Measurements from ENCODE around the gene BCKDHA.
A peak's percentile ranks its signal among the peaks of the same experiment; 100 is the strongest.

BCKDHA gene

DNA sequence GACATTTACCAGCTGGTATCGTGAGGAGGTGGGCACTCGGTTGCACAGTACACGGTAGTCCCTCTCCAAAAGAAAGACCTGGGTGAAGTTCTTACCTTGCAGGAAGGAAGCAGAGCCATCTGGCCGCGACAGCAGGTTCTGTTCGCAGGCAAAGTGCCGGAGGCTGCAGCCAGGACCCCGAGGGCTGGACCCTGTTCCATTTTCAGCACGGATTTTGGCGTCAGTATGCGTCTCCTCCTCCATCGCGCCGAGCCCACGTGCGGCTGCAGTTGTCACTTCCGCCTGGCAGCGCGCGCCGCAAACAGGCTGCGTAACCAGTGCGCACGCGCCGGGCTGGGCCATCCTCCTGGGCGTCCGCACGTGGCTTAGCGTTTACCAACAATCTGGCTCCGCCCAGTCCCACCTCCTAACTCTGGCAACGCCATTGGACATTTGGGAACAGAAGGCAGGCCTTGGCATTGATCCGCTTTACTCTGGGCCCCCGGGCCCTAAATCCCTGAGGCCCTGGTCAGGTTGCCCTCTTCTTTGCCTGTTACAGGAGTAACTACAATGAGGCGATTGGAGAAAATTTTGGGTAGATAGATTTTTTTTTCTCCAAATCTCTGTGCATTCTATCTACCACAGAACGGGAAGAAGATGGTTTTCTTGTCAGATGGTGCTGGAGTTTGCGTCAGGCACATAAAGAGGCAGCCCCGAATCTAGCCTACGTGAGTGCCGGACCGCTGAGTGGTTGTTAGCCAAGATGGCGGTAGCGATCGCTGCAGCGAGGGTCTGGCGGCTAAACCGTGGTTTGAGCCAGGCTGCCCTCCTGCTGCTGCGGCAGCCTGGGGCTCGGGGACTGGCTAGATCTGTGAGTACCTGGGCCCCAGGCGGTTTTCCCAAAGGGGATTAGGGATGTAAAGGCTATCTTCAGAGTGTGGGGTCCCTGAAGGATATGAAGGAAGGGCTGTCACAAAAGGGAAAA is at the start of gene BCKDHA, which contains the start of gene EXOSC5:
TSS of gene BCKDHA (plus strand) at position 733 of the 964 bp plus-strand sequence. CDS start at position 743, 10 bp downstream.
TSS of gene EXOSC5 (minus strand) at position 274 of the 964 bp plus-strand sequence. CDS start at position 243, 31 bp downstream.
- Mint-ChIP-seq H3K4me3 (peak within 1 kb of the TSS; percentile 100), H3K36me3 (ENCODE audit: insufficient read depth) (peaks cover 14% of the 10 kb centered on the region), H3K9me3 (no peaks in the 10 kb centered on the region), H3K27ac (ENCODE audit: low read depth) (peak within 1 kb of the TSS; percentile 98), H3K4me1 (peaks cover 47% of the 10 kb centered on the region), H3K27me3 (no peaks in the 10 kb centered on the region)
- peak; percentile 98 for ATAC-seq (replicated peaks; ENCODE audit: extremely low read depth, poor library complexity, severe bottlenecking)
- DNase-seq (ENCODE audit: low spot score in 2 of 2) = peak; percentile 96 to 99

DNA sequence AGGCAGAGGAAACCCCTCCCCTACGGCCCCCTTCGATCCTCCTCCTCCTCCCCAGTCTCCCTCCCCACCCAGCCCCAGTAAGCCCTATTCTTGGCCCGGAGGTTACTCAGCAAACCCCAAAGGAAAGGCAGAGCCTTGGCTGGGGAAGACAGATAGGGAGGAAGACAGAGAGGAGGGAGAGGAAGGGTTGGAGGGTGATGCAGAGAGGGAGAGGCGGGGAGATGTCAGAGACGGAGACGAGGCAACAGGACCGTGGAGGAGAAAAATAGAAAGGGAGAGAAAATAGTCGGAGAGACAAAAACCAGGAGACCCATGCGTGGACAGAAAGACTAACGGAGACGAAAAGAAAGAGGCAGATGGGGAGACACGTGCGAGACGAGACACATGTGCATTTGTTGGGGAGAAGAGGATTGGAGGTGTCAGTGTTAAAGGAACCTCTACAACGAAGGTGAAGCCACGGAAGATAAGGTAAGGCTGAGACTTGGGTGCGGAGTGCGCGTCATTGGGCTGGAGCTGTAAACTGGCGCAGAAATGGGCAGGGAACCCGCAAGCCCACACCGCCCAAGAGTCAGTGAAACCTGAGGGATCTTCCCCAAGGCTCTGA is 46.8 kb upstream of the BCKDHA start:
- H3K27me3 Mint-ChIP-seq = no peaks in the 10 kb centered on the region
- H3K27ac Mint-ChIP-seq (ENCODE audit: low read depth) = peak overlapping the region; percentile 97
- H3K9me3 Mint-ChIP-seq = no peaks in the 10 kb centered on the region
- H3K4me1 Mint-ChIP-seq = peaks cover 58% of the 10 kb centered on the region
- DNase-seq (ENCODE audit: low spot score in 2 of 2) (no peak), ATAC-seq (replicated peaks; ENCODE audit: extremely low read depth, poor library complexity, severe bottlenecking) (peak; percentile 6)
- peaks cover 74% of the 10 kb centered on the region for H3K36me3 Mint-ChIP-seq (ENCODE audit: insufficient read depth)
- peak overlapping the region; percentile 96 for H3K4me3 Mint-ChIP-seq

- ATAC-seq (replicated peaks; ENCODE audit: extremely low read depth, poor library complexity, severe bottlenecking) (peak; percentile 59), DNase-seq (ENCODE audit: low spot score in 2 of 2) (peak; percentile 81 to 92)
- peaks cover 64% of the 10 kb centered on the region for H3K4me1 Mint-ChIP-seq
- no peaks in the 10 kb centered on the region for H3K27me3 Mint-ChIP-seq
- peak overlapping the region; percentile 96 for H3K4me3 Mint-ChIP-seq
- no peaks in the 10 kb centered on the region for H3K9me3 Mint-ChIP-seq
- H3K36me3 Mint-ChIP-seq (ENCODE audit: insufficient read depth) = peaks cover 71% of the 10 kb centered on the region
- peak overlapping the region; percentile 97 for H3K27ac Mint-ChIP-seq (ENCODE audit: low read depth)
Observed at GRCh38 chr19:41351339-41352245, 46.0 kb upstream of the BCKDHA start.

GRCh38 chr19:41352279-41352608 is 45.4 kb upstream of the BCKDHA start:
- H3K4me1 Mint-ChIP-seq = peaks cover 70% of the 10 kb centered on the region

GRCh38 chr19:41352609-41353465 is 44.8 kb upstream of the BCKDHA start:
- peak; percentile 70 to 78 for DNase-seq (ENCODE audit: low spot score in 2 of 2)
- ATAC-seq (replicated peaks; ENCODE audit: extremely low read depth, poor library complexity, severe bottlenecking) = peak; percentile 15
- H3K27ac Mint-ChIP-seq (ENCODE audit: low read depth) = peak overlapping the region; percentile 97
- H3K27me3 Mint-ChIP-seq = no peaks in the 10 kb centered on the region
- H3K4me1 Mint-ChIP-seq = peaks cover 76% of the 10 kb centered on the region
- H3K4me3 Mint-ChIP-seq = peak overlapping the region; percentile 96
- no peaks in the 10 kb centered on the region for H3K9me3 Mint-ChIP-seq
- peaks cover 64% of the 10 kb centered on the region for H3K36me3 Mint-ChIP-seq (ENCODE audit: insufficient read depth)

More at GRCh38 chr19:41352279-41352608, 45.4 kb upstream of the BCKDHA start:
- Mint-ChIP-seq H3K27ac (ENCODE audit: low read depth) (peak overlapping the region; percentile 97), H3K27me3 (no peaks in the 10 kb centered on the region), H3K36me3 (ENCODE audit: insufficient read depth) (peaks cover 68% of the 10 kb centered on the region), H3K4me3 (peak overlapping the region; percentile 96), H3K9me3 (no peaks in the 10 kb centered on the region)
- ATAC-seq (replicated peaks; ENCODE audit: extremely low read depth, poor library complexity, severe bottlenecking) (no peak), DNase-seq (ENCODE audit: low spot score in 2 of 2) (no peak)

GRCh38 chr19:41353466-41354342 is 43.9 kb upstream of the BCKDHA start, which contains the start of gene TGFB1:
TSS of gene TGFB1 (minus strand) at chr19:41353922. CDS start at chr19:41353044, 878 bp downstream.
- DNase-seq (ENCODE audit: low spot score in 2 of 2) = peak; percentile 83 to 91
- H3K4me1 Mint-ChIP-seq = peaks cover 75% of the 10 kb centered on the region
- H3K27ac Mint-ChIP-seq (ENCODE audit: low read depth) = peak within 1 kb of the TSS; percentile 97
- H3K27me3 Mint-ChIP-seq = no peaks in the 10 kb centered on the region
- H3K4me3 Mint-ChIP-seq = peak within 1 kb of the TSS; percentile 96
- H3K36me3 Mint-ChIP-seq (ENCODE audit: insufficient read depth) = peaks cover 57% of the 10 kb centered on the region
- H3K9me3 Mint-ChIP-seq = no peaks in the 10 kb centered on the region
- ATAC-seq (replicated peaks; ENCODE audit: extremely low read depth, poor library complexity, severe bottlenecking) = peak; percentile 41

GRCh38 chr19:41354343-41354953 is 43.2 kb upstream of the BCKDHA start:
- Mint-ChIP-seq H3K27ac (ENCODE audit: low read depth) (peak overlapping the region; percentile 97), H3K9me3 (no peaks in the 10 kb centered on the region), H3K36me3 (ENCODE audit: insufficient read depth) (peaks cover 50% of the 10 kb centered on the region), H3K4me3 (peak overlapping the region; percentile 96), H3K4me1 (peaks cover 68% of the 10 kb centered on the region), H3K27me3 (no peaks in the 10 kb centered on the region)
- ATAC-seq (replicated peaks; ENCODE audit: extremely low read depth, poor library complexity, severe bottlenecking) (no peak), DNase-seq (ENCODE audit: low spot score in 2 of 2) (no peak)

DNA sequence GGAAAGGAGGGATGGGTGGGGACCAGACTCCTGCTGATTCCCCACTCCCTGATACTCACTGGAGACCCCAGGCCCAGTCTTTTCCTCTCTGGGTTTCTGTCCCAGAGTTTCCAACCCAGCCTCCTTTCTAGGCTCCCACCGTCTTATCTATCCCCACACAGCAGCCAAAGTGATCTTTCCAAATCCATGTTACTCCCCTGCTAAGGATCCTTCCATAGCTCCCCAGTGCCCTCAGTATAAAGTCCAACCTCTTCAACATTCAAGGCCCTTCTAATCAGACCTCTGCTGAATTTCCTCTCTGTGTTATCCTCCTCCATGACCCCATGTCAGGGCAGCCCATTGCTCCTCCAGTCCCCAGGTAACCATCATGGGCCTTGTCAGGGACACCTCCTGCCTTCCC is 42.6 kb upstream of the BCKDHA start:
- H3K4me3 Mint-ChIP-seq = peak overlapping the region; percentile 19
- no peak for DNase-seq (ENCODE audit: low spot score in 2 of 2)
- no peaks in the 10 kb centered on the region for H3K9me3 Mint-ChIP-seq
- ATAC-seq (replicated peaks; ENCODE audit: extremely low read depth, poor library complexity, severe bottlenecking) = no peak
- peaks cover 65% of the 10 kb centered on the region for H3K4me1 Mint-ChIP-seq
- H3K36me3 Mint-ChIP-seq (ENCODE audit: insufficient read depth) = peaks cover 48% of the 10 kb centered on the region
- peak overlapping the region; percentile 92 for H3K27ac Mint-ChIP-seq (ENCODE audit: low read depth)
- no peaks in the 10 kb centered on the region for H3K27me3 Mint-ChIP-seq

GRCh38 chr19:41355802-41356201 is 41.8 kb upstream of the BCKDHA start:
- peaks cover 49% of the 10 kb centered on the region for H3K36me3 Mint-ChIP-seq (ENCODE audit: insufficient read depth)
- ATAC-seq (replicated peaks; ENCODE audit: extremely low read depth, poor library complexity, severe bottlenecking) (no peak), DNase-seq (ENCODE audit: low spot score in 2 of 2) (no peak)
- no peaks in the 10 kb centered on the region for H3K27me3 Mint-ChIP-seq
- H3K4me1 Mint-ChIP-seq = peaks cover 59% of the 10 kb centered on the region
- no peaks in the 10 kb centered on the region for H3K9me3 Mint-ChIP-seq
- H3K4me3 Mint-ChIP-seq = peak overlapping the region; percentile 19
- peak overlapping the region; percentile 92 for H3K27ac Mint-ChIP-seq (ENCODE audit: low read depth)

- H3K4me1 Mint-ChIP-seq = peaks cover 49% of the 10 kb centered on the region
- no peak for ATAC-seq (replicated peaks; ENCODE audit: extremely low read depth, poor library complexity, severe bottlenecking)
- H3K36me3 Mint-ChIP-seq (ENCODE audit: insufficient read depth) = peaks cover 39% of the 10 kb centered on the region
- peak overlapping the region; percentile 92 for H3K27ac Mint-ChIP-seq (ENCODE audit: low read depth)
- H3K4me3 Mint-ChIP-seq = peak overlapping the region; percentile 43
- H3K27me3 Mint-ChIP-seq = no peaks in the 10 kb centered on the region
- H3K9me3 Mint-ChIP-seq = no peaks in the 10 kb centered on the region
- DNase-seq (ENCODE audit: low spot score in 2 of 2) = no peak
Observed at GRCh38 chr19:41356984-41357739, 40.5 kb upstream of the BCKDHA start.

Measured in central memory CD8-positive, alpha-beta T cell (primary cell).